ENCODE data around the gene PLA2R1.

PLA2R1 gene

GRCh38 chr2:160062292-160063005 is at the start of gene PLA2R1:
TSS of gene PLA2R1 (minus strand) at chr2:160062615. CDS start at chr2:160062403, 212 bp downstream.
- in situ Hi-C loops (cut with MboI; ENCODE audit: low sequenced_read_pairs) = no loop called here

DNA sequence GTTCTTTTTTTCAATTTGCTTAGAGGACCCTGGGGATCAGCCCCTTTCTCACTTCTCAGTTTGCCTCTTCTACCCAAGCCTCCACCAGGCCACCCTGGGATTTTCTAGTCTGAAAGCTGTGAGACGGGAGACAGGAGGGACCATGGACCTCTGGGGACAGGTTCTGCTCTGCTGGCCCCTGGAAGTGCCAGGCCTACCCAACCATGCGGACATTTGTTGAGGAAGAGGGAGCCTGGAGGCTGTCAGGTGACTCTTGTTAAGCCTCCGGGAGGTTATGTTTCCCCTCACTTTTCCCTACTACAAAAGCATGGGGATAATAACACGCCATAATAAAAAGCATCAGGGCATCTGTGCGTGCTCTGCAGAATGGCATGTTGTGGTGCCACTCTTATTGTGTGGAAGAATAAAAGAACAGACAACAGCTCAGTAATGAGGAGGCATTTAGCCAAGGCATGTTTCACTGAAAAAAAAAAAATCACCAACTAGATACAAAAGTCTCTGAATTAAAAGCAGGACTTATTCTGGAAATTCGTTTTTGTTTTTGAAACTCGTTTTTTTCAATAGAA is 48.3 kb upstream of the PLA2R1 start:
- in situ Hi-C loops (cut with MboI; ENCODE audit: low sequenced_read_pairs) = loop anchor here (25.0 kb wide), 1 partner anchor 902 kb away; no protein-coding TSS in a partner anchor

- in situ Hi-C loops (cut with MboI; ENCODE audit: low sequenced_read_pairs) = loop anchor here (25.0 kb wide), 1 partner anchor 902 kb away; no protein-coding TSS in a partner anchor
These were observed 47.7 kb upstream of the PLA2R1 start for GRCh38 chr2:160109939-160110673.

DNA sequence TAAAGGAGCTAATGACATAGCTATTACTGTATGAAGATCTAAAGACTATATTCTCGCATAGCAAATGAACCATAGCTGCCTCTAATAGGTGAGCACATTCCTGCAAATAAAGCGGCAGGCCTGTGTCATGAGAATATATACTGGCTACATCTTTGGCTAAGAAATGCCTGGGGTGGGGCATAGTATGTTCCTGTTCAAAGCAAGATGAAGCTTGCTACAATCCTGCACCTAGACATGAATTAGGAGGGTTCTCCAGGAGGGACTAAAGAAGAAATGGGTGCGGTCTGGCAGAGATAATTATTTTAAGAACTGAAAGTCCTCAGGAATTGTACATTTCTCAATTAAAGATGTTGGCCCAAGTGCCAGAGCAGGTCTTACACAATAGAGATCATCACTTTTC is 46.8 kb upstream of the PLA2R1 start:
- in situ Hi-C loops (cut with MboI; ENCODE audit: low sequenced_read_pairs) = loop anchor here (25.0 kb wide), 1 partner anchor 903 kb away; no protein-coding TSS in a partner anchor

- in situ Hi-C loops (cut with MboI; ENCODE audit: low sequenced_read_pairs) = loop anchor here (25.0 kb wide), 1 partner anchor 904 kb away; no protein-coding TSS in a partner anchor
These were observed 46.2 kb upstream of the PLA2R1 start for GRCh38 chr2:160108646-160109045.

GRCh38 chr2:160105366-160105765 is 43.0 kb upstream of the PLA2R1 start:
- in situ Hi-C loops (cut with MboI; ENCODE audit: low sequenced_read_pairs) = loop anchor here (25.0 kb wide), 1 partner anchor 907 kb away; no protein-coding TSS in a partner anchor

- in situ Hi-C loops (cut with MboI; ENCODE audit: low sequenced_read_pairs) = loop anchor here (25.0 kb wide), 1 partner anchor 908 kb away; no protein-coding TSS in a partner anchor
These were observed 41.7 kb upstream of the PLA2R1 start for GRCh38 chr2:160104115-160104514.

GRCh38 chr2:160097326-160097725 is 34.9 kb upstream of the PLA2R1 start:
- in situ Hi-C loops (cut with MboI; ENCODE audit: low sequenced_read_pairs) = no loop called here

DNA sequence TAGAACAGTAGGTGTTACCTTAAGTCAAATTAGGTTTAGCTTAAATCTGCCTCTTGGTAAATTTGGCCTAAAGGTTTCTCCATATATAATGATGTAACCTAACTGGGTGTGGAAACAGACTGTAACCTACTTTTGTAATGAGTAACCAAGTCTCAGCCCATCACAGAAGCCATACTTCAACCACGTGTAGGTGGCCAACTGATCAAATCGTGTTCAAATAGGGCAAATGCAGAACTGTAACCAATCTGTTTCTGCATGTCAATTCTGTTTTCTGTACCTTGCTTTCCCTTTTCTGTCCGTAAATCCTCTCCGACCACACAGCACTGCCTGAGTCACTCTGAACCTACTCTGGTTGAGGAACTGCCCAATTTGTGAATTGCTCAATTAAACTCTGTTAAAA is 34.0 kb upstream of the PLA2R1 start:
- in situ Hi-C loops (cut with MboI; ENCODE audit: low sequenced_read_pairs) = no loop called here

- in situ Hi-C loops (cut with MboI; ENCODE audit: low sequenced_read_pairs) = no loop called here
These were observed 30.0 kb upstream of the PLA2R1 start for GRCh38 chr2:160092445-160092844.

DNA sequence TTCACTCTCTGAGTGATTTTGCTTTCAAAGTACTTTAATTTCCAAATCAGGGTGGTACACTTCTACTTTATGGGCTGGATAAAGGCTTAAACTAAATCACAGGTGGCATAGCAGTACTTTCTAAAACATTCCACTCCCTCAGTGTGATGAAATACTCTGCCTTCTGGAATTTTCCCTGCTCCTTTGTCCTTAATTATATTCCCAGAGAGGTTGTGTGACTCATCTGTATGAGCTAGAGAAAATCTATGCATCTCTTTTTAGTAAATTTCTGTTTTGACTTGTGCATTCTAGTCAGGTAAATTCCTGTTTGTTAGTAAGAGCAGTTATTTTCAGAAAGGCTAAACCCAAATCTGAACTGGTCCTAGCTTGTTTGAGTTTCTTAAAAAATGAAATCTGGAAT is 29.0 kb upstream of the PLA2R1 start:
- in situ Hi-C loops (cut with MboI; ENCODE audit: low sequenced_read_pairs) = no loop called here

- in situ Hi-C loops (cut with MboI; ENCODE audit: low sequenced_read_pairs) = no loop called here
These were observed 25.7 kb upstream of the PLA2R1 start for GRCh38 chr2:160087854-160088745.

GRCh38 chr2:160085662-160086061 is 23.2 kb upstream of the PLA2R1 start:
- in situ Hi-C loops (cut with MboI; ENCODE audit: low sequenced_read_pairs) = no loop called here

GRCh38 chr2:160077912-160078810 is 15.7 kb upstream of the PLA2R1 start:
- in situ Hi-C loops (cut with MboI; ENCODE audit: low sequenced_read_pairs) = no loop called here

GRCh38 chr2:160076914-160077313 is 14.5 kb upstream of the PLA2R1 start:
- in situ Hi-C loops (cut with MboI; ENCODE audit: low sequenced_read_pairs) = no loop called here

GRCh38 chr2:160076241-160076640 is 13.8 kb upstream of the PLA2R1 start:
- in situ Hi-C loops (cut with MboI; ENCODE audit: low sequenced_read_pairs) = no loop called here

- in situ Hi-C loops (cut with MboI; ENCODE audit: low sequenced_read_pairs) = no loop called here
These were observed 12.8 kb upstream of the PLA2R1 start for GRCh38 chr2:160075171-160075570.

- in situ Hi-C loops (cut with MboI; ENCODE audit: low sequenced_read_pairs) = no loop called here
These were observed 11.0 kb upstream of the PLA2R1 start for GRCh38 chr2:160073284-160073888.

DNA sequence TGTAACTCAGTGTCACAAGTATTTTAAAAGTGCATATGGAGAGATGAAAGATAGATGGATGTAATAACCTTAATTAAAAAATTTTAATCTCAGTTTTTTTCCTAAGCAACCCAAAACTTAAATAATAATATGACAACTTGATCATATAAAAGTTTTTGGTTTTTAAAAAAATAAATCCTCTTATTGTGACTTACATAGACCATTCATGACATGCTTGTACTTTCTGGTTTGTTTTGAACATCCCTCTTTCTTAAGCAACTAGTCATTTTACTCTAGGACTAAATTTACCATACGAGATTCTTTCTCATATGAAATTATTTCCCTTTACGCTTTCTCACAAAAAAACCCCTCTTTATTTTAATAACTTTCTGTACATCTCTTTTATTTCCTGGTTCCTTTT is 6.5 kb upstream of the PLA2R1 start:
- in situ Hi-C loops (cut with MboI; ENCODE audit: low sequenced_read_pairs) = no loop called here

Measured in HL-60/S4 treated with retinoic acid at 250 ng/mL for 4 days and 3 days (cell line).